Measurements from ENCODE around the gene ARHGAP4. TPM values are rescaled to one million over a fixed set of nuclear protein-coding genes. Genes with fewer than 3 reads are reported as not detected.

The ARHGAP4 gene
- polyA plus RNA-seq, 1 experiment, result 0.12 TPM

GRCh38 chrX:153930011-153930910 lies 4.2 kb upstream of the ARHGAP4 start:
- Histone ChIP-seq H3K9me3 (ENCODE audit: control insufficient read depth, insufficient read depth, low read length) (no peaks in the 10 kb centered on the region), H3K4me3 (ENCODE audit: low read depth, low read length) (no peak overlapping the region), H3K27ac (ENCODE audit: low read depth, low read length) (no peak overlapping the region), H3K27me3 (ENCODE audit: control insufficient read depth, insufficient read depth, low read length) (peaks cover 2% of the 10 kb centered on the region)
- CTCF ChIA-PET, result interaction anchor here (2.9 kb wide), 1 partner anchor 17 kb away, joined by 9 read pairs; no protein-coding TSS in a partner anchor
- POLR2A ChIA-PET, result no interaction called here
- TF ChIP-seq CTCF (IDR thresholded peaks at IDR 0.05; ENCODE audit: low read depth, low read length), result no peak
- no peak for DNase-seq (ENCODE audit: low read depth, low spot score)

GRCh38 chrX:153929576-153929975 lies 3.5 kb upstream of the ARHGAP4 start:
- no peak overlapping the region for H3K27ac ChIP-seq (ENCODE audit: low read depth, low read length)
- ChIA-PET POLR2A (no interaction called here), CTCF (no interaction called here)
- no peak for TF ChIP-seq CTCF (IDR thresholded peaks at IDR 0.05; ENCODE audit: low read depth, low read length)
- H3K9me3 ChIP-seq (ENCODE audit: control insufficient read depth, insufficient read depth, low read length), result no peaks in the 10 kb centered on the region
- H3K4me3 ChIP-seq (ENCODE audit: low read depth, low read length), result no peak overlapping the region
- DNase-seq (ENCODE audit: low read depth, low spot score), result no peak
- peaks cover 2% of the 10 kb centered on the region for H3K27me3 ChIP-seq (ENCODE audit: control insufficient read depth, insufficient read depth, low read length)

GRCh38 chrX:153928846-153929245 lies 2.8 kb upstream of the ARHGAP4 start:
- DNase-seq (ENCODE audit: low read depth, low spot score), result no peak
- Histone ChIP-seq H3K27me3 (ENCODE audit: control insufficient read depth, insufficient read depth, low read length) (peaks cover 2% of the 10 kb centered on the region), H3K27ac (ENCODE audit: low read depth, low read length) (peak overlapping the region; percentile 21), H3K9me3 (ENCODE audit: control insufficient read depth, insufficient read depth, low read length) (no peaks in the 10 kb centered on the region), H3K4me3 (ENCODE audit: low read depth, low read length) (no peak overlapping the region)
- ChIA-PET POLR2A (interaction anchor here (0.6 to 0.8 kb wide), 3 partner anchors 17 to 163 kb away, joined by 3 to 4 read pairs (median 3); no protein-coding TSS in a partner anchor), CTCF (interaction anchor here (0.7 to 1.7 kb wide), 3 partner anchors 18 to 165 kb away, joined by 3 to 5 read pairs (median 4); partner anchors contain the start of gene PLXNB3)
- no peak for TF ChIP-seq CTCF (IDR thresholded peaks at IDR 0.05; ENCODE audit: low read depth, low read length)

GRCh38 chrX:153927922-153928760 lies 2.1 kb upstream of the ARHGAP4 start:
- ChIA-PET CTCF (interaction anchor here (0.7 to 1.7 kb wide), 4 partner anchors 17 to 164 kb away, joined by 3 to 5 read pairs (median 4); partner anchors contain the start of genes PLXNB3 and RENBP), POLR2A (interaction anchor here (0.6 to 0.8 kb wide), 3 partner anchors 18 to 162 kb away, joined by 3 to 4 read pairs (median 3); no protein-coding TSS in a partner anchor)
- H3K4me3 ChIP-seq (ENCODE audit: low read depth, low read length), result peak overlapping the region; percentile 62
- H3K27me3 ChIP-seq (ENCODE audit: control insufficient read depth, insufficient read depth, low read length), result peaks cover 2% of the 10 kb centered on the region
- no peaks in the 10 kb centered on the region for H3K9me3 ChIP-seq (ENCODE audit: control insufficient read depth, insufficient read depth, low read length)
- TF ChIP-seq CTCF (IDR thresholded peaks at IDR 0.05; ENCODE audit: low read depth, low read length), result peak; percentile 29
- peak; percentile 94 for DNase-seq (ENCODE audit: low read depth, low spot score)
- peak overlapping the region; percentile 77 for H3K27ac ChIP-seq (ENCODE audit: low read depth, low read length)

Data from AG04450 (cell line).